Measurements from ENCODE around the gene ACTR10. TPM values are rescaled to one million over a fixed set of nuclear protein-coding genes. Genes with fewer than 3 reads are reported as not detected.

ACTR10 gene
- 10 to 100 TPM; 46.6 to 51.6 TPM for total RNA-seq

DNA sequence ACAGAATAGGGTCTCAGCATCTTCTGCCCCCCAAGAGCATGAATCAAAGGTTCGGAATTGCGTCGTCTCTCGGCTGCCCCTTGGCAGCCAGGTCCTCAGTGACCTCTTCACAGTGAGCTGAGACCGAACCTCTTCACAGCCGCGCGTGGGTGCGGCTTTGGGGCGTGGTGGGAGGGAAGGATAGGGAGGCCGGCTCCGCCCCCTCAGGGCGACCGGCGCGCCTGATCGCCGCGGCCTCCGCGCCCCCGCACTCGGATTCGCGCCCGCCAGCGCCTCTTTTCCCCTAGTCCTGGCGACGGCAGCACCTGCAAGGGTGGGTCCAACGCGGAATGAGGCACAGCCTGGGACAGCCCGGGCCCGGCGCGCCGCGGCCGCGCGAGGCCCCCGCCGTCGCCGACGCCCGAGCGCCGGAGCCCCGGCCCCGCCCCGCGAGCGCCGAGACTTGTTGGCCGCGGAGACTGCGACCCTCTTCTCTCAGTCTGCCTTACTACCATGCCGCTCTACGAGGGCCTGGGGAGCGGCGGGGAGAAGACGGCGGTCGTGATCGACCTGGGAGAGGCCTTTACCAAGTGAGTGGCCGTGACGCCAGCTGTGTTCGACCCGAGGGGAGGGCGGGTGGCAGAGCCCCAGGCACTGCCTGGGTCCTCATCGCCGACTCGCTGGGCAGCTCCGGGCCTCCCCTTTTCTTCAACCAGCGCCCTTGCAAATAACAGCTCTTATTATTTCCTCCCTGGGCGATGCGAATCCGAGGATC, at the start of gene ACTR10:
Gene ACTR10, plus strand, starts transcription at position 424 of the 754 bp plus-strand sequence. Its CDS starts 69 bp downstream, at position 493.

DNA sequence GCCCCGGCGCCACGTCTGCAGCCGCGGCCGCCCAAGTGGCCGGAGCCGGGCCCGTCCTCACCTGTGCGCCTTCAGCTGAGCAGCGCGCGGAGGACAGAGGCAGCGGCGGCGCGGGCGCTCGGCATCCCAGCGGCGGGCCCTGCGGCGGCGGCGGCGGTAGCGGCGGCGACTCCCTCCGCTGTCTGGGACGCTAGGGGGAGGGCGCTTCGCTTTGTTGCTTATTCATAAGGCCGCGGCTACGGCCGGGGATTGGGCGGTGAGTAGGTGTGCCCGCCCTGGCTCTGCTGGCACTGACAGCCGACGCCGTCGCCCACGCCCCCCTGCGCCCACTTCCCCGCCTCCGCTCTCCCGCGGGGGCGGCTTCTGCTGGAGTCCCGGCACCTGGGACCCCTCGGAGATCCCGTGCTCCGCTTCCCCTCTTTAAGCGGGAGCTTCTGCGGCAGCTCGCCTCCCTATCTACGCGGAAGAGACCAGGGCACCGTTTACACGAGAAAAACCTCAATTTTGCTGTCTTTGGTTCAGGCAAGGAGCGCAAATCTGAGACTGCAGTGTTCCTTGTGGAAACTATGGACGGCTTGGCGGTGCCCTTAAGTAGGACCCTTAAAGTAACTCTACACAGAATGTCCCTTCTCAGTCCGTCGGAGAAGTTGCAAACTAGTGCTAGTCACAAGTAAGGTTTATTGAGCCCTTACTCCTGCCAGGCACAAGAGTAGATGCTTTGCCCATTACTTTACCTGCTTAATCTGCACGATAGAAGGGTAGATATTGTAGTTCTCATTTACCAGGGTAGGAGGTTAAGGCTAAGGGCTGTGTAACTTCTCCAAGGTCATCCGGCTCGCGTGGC, 47.7 kb upstream of the ACTR10 start, which contains the start of gene ARMH4:
Gene ARMH4, minus strand, starts transcription at position 200 of the 844 bp plus-strand sequence. CDS start 12,855 bp downstream, outside the sequence.

DNA sequence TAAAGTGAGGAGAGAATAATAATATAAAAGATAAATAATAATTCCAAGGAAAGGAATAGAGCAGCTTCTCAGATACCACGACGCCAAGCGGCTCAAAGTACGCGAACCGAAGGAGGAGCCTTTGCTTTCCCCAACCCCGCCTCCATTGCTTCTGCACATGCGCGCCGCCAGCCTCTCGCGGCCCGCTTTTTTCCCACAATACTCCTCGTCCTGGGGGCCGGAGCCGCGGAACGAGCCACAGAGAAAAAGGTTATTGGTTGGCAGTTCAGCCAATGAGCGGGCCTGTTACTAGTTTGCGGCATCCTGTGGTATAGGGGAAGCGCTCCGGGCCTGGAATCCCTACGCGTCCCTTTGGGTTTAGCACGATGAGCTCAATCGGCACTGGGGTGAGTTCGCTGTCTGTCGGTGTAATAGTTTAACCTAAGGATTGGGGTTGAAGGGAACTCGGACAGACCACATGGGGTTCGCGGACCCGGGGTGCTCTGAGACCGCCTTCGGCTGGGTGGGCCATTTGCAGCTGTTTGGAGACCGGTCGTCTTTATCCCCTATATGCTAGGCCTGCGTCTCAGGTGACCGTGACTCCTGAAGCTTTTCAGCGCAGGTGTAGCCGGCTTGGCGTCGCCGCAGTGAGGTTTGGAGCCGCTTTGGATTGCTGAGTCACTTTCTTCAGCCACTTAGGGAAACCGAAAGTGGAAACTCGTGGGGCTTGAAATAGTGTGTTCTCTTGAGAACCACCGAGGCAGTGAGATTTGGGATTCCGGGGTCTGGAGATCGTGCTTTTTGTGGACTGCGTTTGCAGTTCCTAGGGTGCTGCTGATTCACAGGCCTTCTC, 44.8 kb downstream of the ACTR10 start, which contains the start of gene PSMA3:
Gene PSMA3, plus strand, starts transcription at position 288 of the 832 bp plus-strand sequence. Its CDS starts 78 bp downstream, at position 366.

Small RNA genes lying within 50 kb of the gene (small RNA-seq; reads per million reads assigned to genes)
- 0 reads per million in 2 donors for gene RN7SL598P

Other genes starting within 250 kb of the ACTR10 start
- gene ARMH4, start 47.9 kb upstream of the ACTR10 start, total RNA-seq, result 1 to 10 TPM in 1 of 2 donors, not detected in 1; 1.3 TPM
- gene PSMA3, start 44.7 kb downstream of the ACTR10 start, total RNA-seq, result 100 to 1,000 TPM; 119 to 226 TPM
- gene ARID4A, start 98.4 kb downstream of the ACTR10 start, total RNA-seq, result 1 to 10 TPM; 7.0 to 9.6 TPM
- not detected for gene TOMM20L, start 195.8 kb downstream of the ACTR10 start, total RNA-seq
- 10 to 100 TPM; 19.6 to 30.6 TPM for gene TIMM9, start 227.4 kb downstream of the ACTR10 start, total RNA-seq
- 10 to 100 TPM; 32.3 to 34.1 TPM for gene KIAA0586, start 227.6 kb downstream of the ACTR10 start, total RNA-seq

Measured in melanocyte of skin (primary cell).